GM23248 (cell line): ENCODE data around the gene PRSS56.

Experiments used
- EZH2 ChIP-seq: fragments of 200-600 bp; sonication (generic); IDR thresholded peaks from 2 replicates; pipeline ENCODE4 v1.6.1; 2018; ENCODE audit warnings: antibody characterized with exemption, mild to moderate bottlenecking; ENCODE audit not compliant: insufficient read depth, poor library complexity, severe bottlenecking
- EZH2phosphoT487 ChIP-seq: fragments of 200-600 bp; sonication (generic); IDR thresholded peaks from 2 replicates; pipeline ENCODE4 v1.6.1; 2018; ENCODE audit warnings: antibody characterized with exemption, moderate library complexity, mild to moderate bottlenecking, low read depth; ENCODE audit not compliant: insufficient read depth

- no peak for TF ChIP-seq EZH2phosphoT487
- no peak for TF ChIP-seq EZH2
Measured at GRCh38 chr2:232523402-232523681, 3.2 kb downstream of the PRSS56 start.
